ENCODE data around the gene GPRIN3.

DNA sequence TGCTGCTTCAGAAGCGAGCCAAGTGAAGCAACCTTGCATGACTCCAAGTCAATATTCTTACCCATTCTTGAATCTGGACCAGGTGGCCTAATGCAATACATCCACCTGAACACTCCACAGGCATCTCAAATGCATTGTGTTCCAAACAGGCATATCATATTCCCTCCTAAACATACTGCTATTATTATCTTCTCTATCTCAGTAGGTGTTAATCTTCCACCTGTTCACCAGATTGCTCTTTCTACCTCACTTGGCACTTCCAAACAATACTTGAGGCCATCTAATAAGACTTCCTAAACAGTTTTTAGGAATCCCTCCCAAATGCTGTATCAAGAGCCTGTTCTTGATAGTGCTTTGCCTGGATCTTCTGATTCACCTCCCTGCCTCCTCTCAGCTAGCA is 90.7 kb downstream of the GPRIN3 start:
- no peak for TF ChIP-seq EZH2 (IDR thresholded peaks at IDR 0.05; ENCODE audit: insufficient read depth, poor library complexity, severe bottlenecking)
- no peak for TF ChIP-seq EZH2phosphoT487 (IDR thresholded peaks at IDR 0.05; ENCODE audit: insufficient read depth, low read depth)

All from GM23248 (cell line).